LNCaP clone FGC (cell line): Measurements from ENCODE around the gene ANKRD31.

Experiments
- DNase-seq: peaks from one replicate; pipeline ENCODE4 v3.0.0-alpha.2; 2011; ENCODE audit warnings: low read depth
- H3K4me3 ChIP-seq: 2 replicates; pipeline ENCODE4 v1.5.1; 2011; ENCODE audit warnings: mild to moderate bottlenecking, low read depth, low read length, control low read depth
- TF ChIP-seq, protein P1 (sequence below): IDR thresholded peaks from 2 replicates; pipeline ENCODE4 v1.5.1; 2012; ENCODE audit warnings: mild to moderate bottlenecking; ENCODE audit not compliant: control insufficient read depth, insufficient read depth; ENCODE audit errors: extremely low read depth

The ANKRD31 gene

DNA sequence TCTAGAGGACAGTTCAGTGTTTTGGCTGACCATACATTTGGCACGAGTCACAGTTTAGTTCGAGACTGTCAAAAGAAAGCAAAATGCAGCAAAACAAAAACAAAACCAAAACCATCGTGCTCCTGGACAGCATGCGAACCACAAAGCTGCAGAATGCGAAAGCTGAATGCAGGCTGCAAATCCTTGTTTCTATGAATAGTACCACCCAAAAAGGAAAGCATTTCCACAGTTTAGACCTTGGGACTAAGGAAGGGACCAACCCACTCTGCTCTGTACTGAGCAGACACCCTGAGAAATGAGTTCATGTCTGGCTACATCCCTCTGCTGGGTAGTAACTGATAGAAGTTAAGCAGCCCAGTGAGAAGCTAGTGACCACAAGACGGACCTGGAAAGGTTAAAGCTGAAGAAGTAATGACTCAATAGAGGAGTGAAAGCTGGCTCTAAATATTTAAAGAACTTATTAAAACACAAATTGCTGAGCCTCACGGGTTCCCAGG, 188.2 kb downstream of the ANKRD31 start:
- DNase-seq = no peak
- TF ChIP-seq, protein P1, sequence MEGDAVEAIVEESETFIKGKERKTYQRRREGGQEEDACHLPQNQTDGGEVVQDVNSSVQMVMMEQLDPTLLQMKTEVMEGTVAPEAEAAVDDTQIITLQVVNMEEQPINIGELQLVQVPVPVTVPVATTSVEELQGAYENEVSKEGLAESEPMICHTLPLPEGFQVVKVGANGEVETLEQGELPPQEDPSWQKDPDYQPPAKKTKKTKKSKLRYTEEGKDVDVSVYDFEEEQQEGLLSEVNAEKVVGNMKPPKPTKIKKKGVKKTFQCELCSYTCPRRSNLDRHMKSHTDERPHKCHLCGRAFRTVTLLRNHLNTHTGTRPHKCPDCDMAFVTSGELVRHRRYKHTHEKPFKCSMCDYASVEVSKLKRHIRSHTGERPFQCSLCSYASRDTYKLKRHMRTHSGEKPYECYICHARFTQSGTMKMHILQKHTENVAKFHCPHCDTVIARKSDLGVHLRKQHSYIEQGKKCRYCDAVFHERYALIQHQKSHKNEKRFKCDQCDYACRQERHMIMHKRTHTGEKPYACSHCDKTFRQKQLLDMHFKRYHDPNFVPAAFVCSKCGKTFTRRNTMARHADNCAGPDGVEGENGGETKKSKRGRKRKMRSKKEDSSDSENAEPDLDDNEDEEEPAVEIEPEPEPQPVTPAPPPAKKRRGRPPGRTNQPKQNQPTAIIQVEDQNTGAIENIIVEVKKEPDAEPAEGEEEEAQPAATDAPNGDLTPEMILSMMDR = no peak
- H3K4me3 ChIP-seq = no peak overlapping the region

DNA sequence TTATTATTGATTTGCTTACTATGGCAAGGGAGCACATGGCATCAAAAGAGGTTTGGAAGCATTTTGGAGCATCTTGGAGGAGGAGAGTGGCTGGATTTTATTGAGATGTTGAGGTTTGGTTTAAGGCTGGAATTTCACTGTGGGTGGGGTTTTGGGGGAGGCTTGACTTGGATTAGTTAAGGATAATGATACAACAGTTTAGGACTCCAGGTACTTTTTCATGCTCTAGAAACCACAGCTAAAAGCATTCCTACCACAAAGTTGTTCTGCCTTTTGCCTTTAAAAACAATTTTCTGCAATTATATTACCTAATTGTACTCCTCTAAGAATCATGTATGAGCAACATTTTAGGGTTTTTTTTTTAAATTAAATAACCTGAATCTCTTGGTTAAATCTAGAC, 189.3 kb downstream of the ANKRD31 start:
- DNase-seq = no peak
- H3K4me3 ChIP-seq = no peak overlapping the region
- TF ChIP-seq, protein P1 = no peak

DNA sequence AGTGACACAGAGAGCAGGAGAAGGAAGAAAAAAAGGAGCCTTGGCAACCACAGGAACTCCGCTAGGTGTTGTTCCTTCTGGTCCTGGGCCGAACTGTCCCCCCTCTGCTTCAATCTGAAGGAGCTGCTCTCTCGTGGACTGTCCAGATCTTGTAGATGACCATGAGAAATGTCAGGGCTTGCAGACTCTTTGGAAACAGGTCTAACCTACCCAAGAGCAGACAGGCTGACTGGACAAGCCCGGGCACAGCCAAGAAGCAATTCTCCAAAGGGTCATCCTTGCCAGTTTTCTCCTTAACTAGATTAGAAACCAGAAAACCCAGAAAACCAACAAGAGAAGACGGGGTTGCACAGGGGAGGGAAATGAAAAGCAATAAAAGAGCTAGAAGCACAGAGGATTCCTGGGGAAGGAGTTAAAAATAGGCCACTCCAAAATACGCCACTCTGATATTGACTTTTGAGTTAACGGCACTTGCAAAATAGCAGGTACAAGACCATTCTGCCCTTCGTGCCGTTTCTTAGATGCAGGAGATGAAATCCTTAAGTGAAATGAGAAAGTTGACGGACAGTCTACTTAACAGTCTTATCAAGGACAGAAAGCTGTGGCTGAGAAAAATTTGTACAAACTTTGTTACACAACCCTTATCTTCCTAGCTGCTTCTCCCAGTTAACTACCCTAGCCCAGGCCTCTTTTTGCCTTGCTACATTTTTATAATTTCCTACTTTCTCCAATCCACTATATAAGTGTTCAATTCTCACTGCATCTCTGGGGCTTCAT, 190.1 kb downstream of the ANKRD31 start:
- TF ChIP-seq, protein P1 = no peak
- DNase-seq = no peak
- H3K4me3 ChIP-seq = no peak overlapping the region

DNA sequence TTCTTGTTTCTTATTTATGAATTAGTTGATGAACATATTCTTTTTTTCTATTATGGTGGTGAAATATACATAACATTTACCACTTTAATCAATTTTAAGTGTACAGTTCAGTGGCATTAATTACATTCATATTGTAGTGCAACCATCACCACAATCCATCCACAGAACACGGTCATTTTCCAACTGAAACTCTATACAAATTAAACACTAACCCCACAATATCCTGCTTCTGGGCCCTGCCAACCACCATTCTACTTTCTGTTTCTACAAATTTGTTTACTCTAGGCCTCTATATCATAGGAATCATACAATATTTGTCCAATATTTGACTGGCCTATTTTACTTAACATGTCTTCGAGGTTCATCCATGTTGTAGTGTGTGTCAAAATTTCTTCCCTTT, 191.6 kb downstream of the ANKRD31 start:
- no peak overlapping the region for H3K4me3 ChIP-seq
- DNase-seq = no peak
- TF ChIP-seq, protein P1 = no peak

DNA sequence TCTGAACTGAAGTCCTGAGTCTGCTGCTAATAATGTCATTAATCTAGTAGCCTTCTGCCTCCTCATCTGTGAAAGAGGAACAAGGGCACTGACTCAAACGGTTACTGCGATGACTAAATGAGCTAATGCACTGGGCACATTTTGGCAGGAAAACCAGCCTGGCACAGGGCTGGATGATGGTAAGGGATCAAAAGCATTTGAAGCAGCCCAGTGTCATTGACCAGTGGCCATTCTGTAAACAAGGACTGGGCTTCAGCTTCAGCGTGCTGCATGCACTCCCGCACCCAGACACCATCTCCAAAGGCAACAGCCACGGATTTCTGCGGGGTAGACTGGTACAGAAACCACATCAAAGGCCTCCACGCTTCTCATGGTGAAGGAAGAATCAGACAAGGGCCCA, 192.3 kb downstream of the ANKRD31 start:
- H3K4me3 ChIP-seq = no peak overlapping the region
- DNase-seq = no peak
- TF ChIP-seq, protein P1 = no peak

DNA sequence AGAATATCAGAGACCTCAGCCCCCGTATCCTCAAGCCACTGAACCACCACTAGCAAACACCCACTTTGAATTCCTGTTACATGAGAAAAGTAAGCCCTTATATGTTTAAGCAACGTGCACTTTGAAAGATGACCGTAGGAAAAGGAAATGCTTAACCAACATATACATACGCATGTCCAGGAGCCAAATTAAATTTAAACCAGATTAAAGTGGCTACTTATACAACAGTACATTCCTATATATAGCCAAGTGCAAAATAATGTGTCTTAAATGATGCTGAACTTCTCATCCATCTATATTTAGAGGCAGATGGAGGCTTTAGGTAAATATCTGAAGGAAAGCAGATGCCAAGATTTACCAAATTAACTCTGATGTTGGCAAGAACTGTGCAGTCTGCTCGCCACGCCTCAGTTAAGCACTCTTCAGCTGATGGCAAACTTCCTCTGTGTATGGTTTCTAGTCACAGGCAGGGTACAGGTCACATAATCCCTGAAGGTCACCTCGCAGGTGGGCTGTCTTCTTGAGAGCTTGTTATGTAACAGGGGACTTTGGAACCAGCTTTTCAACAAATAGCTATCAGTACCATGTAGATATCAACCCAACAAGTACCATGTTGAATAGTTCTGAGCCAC, 192.9 kb downstream of the ANKRD31 start:
- TF ChIP-seq, protein P1 = no peak
- H3K4me3 ChIP-seq = no peak overlapping the region
- no peak for DNase-seq
